Left colon (tissue), 2 donors: ENCODE results near the gene TECTB. TPM values are rescaled to one million over a fixed set of nuclear protein-coding genes. Genes with fewer than 3 reads are reported as not detected.
A peak's percentile ranks its signal among the peaks of the same experiment; 100 is the strongest.

Source experiments
- ATAC-seq: fragments of 200-7000 bp; cut with Tn5 transposase; one replicate; pipeline ENCODE4 v1.9.1; 2020; ENCODE audit warnings: mild to moderate bottlenecking, moderate library complexity
- DNase-seq, 2 donors: peaks; one replicate each; pipeline ENCODE4 v3.0.0-alpha.2; 2020
- intact Hi-C, 2 donors: fragments of 100-400 bp; cut with DNase I in 1 of 2; cut with micrococcal nuclease in 1 of 2; formaldehyde crosslinking; loops; one replicate each; pipeline versions ENCODE4 v1.11.2 to v1.14.0; 2022; cut with DNase I, micrococcal nuclease
- total RNA-seq, 2 donors: library from RNA; stranded (reverse); fragmentation: NEBNext Ultra II Directional; extraction: Animal tissue kit (Norgen Biotek cat#: 25700); gene quantifications; one replicate each; pipeline ENCODE4 v1.2.1, GENCODE V29; 2021
- donor health status: DM: no; HTN: no; CAD: no.
- donor health status: DM: yes; HTN: yes; CAD: no.

TECTB gene
- total RNA-seq, 2 donors from 2014 or later, result not detected

DNA sequence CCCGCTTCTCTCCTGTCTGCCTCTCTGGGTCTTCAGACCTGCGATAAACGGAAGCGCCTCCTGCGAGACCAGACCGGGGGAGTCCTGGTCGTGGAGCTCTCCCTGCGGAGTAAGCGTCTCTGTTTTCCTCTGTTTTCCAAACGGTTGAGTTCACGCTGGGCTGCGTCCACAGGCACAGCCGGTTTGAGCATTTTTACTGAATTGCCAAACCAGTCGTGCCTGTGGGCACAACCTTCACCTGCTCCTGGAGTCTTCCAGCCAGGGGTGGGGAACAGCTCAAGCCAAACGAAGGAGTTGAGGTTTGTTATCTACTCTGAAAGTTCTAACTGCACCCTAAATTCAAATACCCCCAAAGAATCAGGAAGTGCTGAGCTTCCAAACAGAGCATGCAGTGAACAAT lies 16.3 kb downstream of the TECTB start:
- intact Hi-C loops, result no loop called here
- ATAC-seq, result no peak

DNA sequence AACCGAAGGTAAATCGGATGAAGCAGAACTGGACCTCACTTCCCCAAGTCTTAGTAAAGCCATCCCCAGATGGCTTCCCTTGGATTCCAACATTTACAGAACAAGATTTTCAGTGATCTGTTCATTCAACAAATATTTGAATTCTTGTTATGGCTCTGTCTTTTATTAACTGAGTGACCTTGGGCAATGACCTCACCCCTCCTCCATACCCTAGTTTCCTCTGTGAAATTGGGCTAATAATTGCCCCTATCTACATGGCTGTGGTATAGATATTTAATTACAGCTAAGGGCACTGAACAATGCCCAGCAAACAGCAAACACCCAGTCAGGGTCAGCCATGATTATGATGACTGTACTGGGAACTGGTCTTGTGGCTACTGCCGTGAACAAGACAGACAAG lies 19.1 kb downstream of the TECTB start:
- intact Hi-C loops, result no loop called here
- no peak for ATAC-seq
- DNase-seq, result no peak

More for the DNA sequence above, 16.3 kb downstream of the TECTB start:
- no peak for DNase-seq

DNA sequence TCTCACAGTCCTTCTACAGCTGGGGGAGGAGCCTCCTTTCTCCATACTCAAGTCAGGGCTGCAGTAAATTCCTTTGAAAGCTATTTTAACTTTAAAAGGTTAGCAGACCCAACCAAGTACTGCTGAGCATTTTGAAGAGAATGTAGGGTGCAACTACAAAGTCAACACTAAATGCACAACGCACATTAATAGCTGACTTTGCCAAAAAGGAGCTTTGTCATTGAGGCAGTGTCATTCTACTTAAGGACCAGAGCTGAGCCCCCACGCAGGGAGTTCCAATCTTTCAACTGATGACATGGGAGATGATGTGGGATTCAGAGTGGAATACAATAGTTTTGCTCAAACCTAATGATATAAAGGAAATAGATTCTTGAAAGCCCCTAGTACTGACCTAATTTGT lies 20.3 kb downstream of the TECTB start:
- intact Hi-C loops, result no loop called here
- no peak for DNase-seq
- no peak for ATAC-seq

DNA sequence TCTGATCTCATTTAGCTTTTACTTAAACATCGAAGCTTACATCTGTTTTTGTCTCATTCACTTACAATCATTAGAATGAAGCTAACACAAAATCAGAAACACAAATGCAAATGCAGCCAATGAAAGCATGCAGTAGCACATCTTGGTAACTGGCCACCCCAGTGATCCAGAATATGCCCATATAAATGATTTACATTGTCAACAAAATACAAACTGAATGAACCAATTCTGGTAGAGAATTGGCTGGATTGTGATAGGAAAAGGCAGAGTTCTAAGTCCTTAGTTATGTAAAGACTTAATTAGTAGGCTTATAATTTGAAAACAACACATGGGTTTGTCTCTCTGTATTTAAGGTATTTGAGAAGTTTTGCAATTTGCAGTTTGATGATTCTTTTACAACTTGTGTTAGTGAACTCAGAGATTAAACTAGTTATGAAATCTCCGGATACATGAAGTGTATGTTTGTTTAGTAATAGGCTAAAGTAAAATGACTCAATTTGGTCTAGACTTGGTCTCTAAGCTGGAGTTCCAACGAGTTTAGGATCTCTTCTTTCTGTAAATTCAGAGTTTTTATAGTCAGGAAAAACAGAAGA lies 21.2 kb downstream of the TECTB start:
- DNase-seq (no peak), ATAC-seq (no peak)
- intact Hi-C loops, result no loop called here

GRCh38 chr10:112307358-112308124 lies 24.3 kb downstream of the TECTB start:
- peak in 1 of 2 donors; percentile 37 for DNase-seq
- intact Hi-C loops, result no loop called here
- peak; percentile 73 for ATAC-seq

GRCh38 chr10:112308125-112308502 lies 24.9 kb downstream of the TECTB start:
- DNase-seq, result no peak
- intact Hi-C loops, result no loop called here

GRCh38 chr10:112311481-112311880 lies 28.3 kb downstream of the TECTB start:
- intact Hi-C loops, result loop anchor here in 1 of 2 donors (10.0 kb wide), 1 partner anchor 127 kb away; the partner anchor contains the start of gene GPAM
- DNase-seq (no peak), ATAC-seq (no peak)

More at GRCh38 chr10:112308125-112308502, 24.9 kb downstream of the TECTB start:
- no peak for ATAC-seq

DNA sequence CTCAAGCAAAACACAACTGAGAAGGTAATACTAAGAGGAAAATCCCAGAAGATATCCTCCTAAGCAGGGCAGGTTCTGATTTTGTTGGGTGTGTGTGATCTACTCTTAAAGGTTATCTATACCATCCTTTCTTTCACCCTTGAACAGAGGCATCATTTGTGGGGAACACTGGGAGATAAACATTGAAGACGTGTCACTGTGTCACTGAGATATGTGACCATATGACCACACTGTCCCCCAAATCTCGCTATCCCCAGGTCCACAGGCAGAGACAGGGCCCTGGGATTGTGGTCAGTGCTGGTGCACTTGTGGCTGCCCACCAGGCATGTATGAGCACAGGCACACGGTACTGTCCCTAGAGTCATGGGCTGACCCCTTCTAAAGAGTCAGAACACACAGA lies 30.0 kb downstream of the TECTB start:
- intact Hi-C loops, result loop anchor here in 1 of 2 donors (10.0 kb wide), 1 partner anchor 128 kb away; the partner anchor contains the start of gene GPAM
- ATAC-seq (no peak), DNase-seq (no peak)

- intact Hi-C loops, result loop anchor here in 1 of 2 donors (10.0 kb wide), 1 partner anchor 129 kb away; the partner anchor contains the start of gene GPAM
- ATAC-seq, result no peak
- DNase-seq, result no peak
These were observed 30.7 kb downstream of the TECTB start for GRCh38 chr10:112313911-112314310.

GRCh38 chr10:112314822-112315474 lies 31.7 kb downstream of the TECTB start:
- intact Hi-C loops, result loop anchor here in 1 of 2 donors (10.0 kb wide), 1 partner anchor 130 kb away; the partner anchor contains the start of gene GPAM
- ATAC-seq (peak; percentile 91), DNase-seq (peak; percentile 66 to 90)

DNA sequence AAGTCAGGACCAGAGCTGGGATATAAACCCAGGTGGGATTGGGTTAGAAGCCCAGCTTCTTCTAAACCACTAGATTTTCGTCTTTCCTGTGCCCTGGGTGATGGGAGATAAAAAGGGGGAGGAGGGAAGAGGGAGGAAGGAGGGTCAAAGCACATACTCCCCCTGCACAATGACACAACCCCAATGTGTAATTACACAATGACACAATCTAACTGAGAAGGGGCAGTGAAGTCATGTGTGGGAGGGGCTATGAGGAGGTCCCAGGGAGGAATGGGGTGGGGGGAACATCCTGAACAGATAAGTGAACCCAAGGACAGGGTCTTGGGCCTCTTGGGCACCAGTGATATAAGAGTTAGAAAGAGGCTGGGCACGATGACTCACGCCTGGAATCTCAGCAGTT lies 44.5 kb downstream of the TECTB start:
- intact Hi-C loops, result no loop called here
- ATAC-seq (no peak), DNase-seq (no peak)

DNA sequence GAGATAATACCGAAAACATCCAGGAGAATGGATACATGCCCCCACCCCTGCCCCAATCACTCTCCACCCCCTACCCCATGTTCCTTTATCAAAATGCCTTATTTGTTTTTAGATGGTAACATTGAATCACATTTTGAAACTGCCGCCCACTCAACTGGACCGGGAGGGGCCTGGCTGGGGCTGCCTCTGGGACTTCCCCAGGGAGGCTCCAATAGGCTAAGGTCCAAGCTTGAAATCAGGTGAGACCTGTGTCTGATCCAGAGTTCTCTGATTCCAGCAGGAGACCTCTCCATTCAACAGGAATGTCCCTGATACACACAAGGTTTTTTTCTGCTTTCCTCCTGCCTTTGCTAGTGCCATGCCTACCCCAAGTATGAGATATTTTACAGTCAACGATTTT lies 47.0 kb downstream of the TECTB start:
- peak in 1 of 2 donors; percentile 60 for DNase-seq
- peak; percentile 41 for ATAC-seq
- intact Hi-C loops, result no loop called here

DNA sequence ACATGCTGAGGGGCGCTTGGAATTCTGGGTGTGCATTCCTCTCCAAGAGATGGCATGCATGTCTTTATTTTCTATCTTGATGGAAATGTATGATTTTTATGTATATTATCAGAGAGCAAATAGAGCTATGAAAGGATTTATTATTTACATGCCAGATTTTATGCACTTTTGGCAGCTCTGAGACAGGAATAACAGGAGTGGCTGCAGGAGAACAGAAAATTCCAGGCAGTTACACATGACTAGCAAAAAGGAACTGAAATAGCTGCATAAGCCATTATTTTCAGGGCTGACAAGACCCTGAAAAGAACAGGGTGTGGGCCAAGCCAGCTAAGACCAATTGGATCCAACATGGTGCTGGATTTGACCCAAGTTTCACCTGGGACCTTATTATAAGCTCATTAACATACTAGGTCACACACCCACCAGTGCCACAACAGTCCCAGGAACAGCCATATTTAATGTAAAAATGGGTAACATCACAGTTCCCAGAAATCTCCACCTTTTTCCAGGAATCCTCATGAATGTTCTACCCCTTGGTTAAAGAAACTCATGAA lies 47.5 kb downstream of the TECTB start:
- no peak for DNase-seq
- intact Hi-C loops, result no loop called here
- no peak for ATAC-seq

DNA sequence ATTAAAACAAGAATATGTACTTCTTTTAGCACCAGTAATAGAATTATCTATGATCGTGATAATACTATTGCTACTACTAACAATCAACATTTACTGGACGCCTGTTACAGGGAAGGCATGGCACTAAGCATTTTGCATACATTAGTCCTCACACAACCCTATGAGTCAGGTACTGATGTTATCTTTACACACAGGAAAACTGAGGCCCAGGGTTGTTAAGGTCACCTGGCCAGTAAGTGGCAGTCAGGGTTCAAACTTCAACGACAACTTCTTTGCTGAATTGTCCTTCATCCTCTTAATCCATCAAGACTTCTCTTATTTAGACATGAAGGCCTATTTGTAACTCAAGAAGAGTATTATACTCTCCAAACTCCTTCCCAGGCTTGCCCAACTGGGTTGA lies 48.8 kb downstream of the TECTB start:
- no peak for DNase-seq
- intact Hi-C loops, result no loop called here
- peak; percentile 18 for ATAC-seq

GRCh38 chr10:112332509-112333228 lies 49.5 kb downstream of the TECTB start:
- no peak for ATAC-seq
- DNase-seq, result peak; percentile 55 to 68
- intact Hi-C loops, result no loop called here

DNA sequence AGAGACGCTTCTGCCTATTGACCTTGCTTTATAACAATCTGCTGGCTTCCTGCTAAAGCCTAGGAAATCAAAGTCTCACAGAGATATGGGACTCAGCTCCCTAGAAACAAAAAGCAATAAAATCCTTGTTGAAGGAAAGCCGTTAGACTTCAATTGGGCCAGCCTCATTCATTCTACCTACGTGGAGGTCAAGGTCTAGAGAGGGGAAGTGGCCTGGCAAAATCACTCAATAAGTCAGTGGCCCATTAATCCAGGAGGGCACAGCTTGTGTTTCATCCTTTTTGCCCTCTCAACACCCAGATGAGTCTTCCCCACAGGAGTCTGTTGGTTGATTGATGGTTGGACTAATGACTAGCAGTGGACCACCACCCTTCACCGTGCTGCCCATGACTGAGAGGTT lies 50.3 kb downstream of the TECTB start:
- ATAC-seq (peak; percentile 58), DNase-seq (peak in 1 of 2 donors; percentile 51)
- intact Hi-C loops, result no loop called here

- ATAC-seq, result peak; percentile 60
- intact Hi-C loops, result no loop called here
These were observed 52.1 kb downstream of the TECTB start for GRCh38 chr10:112335111-112335867.

GRCh38 chr10:112335868-112336265 lies 52.7 kb downstream of the TECTB start:
- intact Hi-C loops, result no loop called here
- DNase-seq, result peak; percentile 59 to 78
- ATAC-seq, result peak; percentile 75

More at GRCh38 chr10:112335111-112335867, 52.1 kb downstream of the TECTB start:
- no peak for DNase-seq
